Breast epithelium (tissue), 3 donors: ENCODE results near the gene SLC39A2.

Source experiments
- CTCF ChIP-seq, 3 donors: fragments of 450-650 bp; IDR thresholded peaks; one replicate each; pipeline ENCODE4 v1.5.1; 2016 to 2017; ENCODE audit warnings: antibody characterized with exemption in 3 of 3, mild to moderate bottlenecking in 3 of 3, moderate library complexity in 3 of 3
- POLR2A ChIP-seq: fragments of 450-650 bp; IDR thresholded peaks from one replicate; pipeline ENCODE4 v1.6.1; 2016; ENCODE audit warnings: antibody characterized with exemption, mild to moderate bottlenecking, moderate library complexity

- TF ChIP-seq POLR2A (no peak), CTCF (IDR thresholded peaks at IDR 0.05) (no peak)
Measured at GRCh38 chr14:20971705-20972021, 27.4 kb upstream of the SLC39A2 start.
